HEK293 (cell line): ENCODE measurements around the gene UBE2Q2.
"Not testable (repeated sequence)": the region's sequence is repeated elsewhere in the genome, so short reads cannot be mapped to it uniquely, and the experiment has no call there.

Source experiments
- CTCF ChIA-PET: fragments of 350-600 bp; formaldehyde crosslinking; extraction: SDS; loops from one replicate; lab custom pipeline; 2021; ENCODE audit warnings: antibody characterized with exemption; lab: Yijun Ruan, JAX
- POLR2A ChIA-PET: fragments of 300-600 bp; formaldehyde crosslinking; extraction: SDS; loops from one replicate; lab custom pipeline; 2020; ENCODE audit warnings: antibody characterized with exemption, inconsistent platforms; lab: Yijun Ruan, JAX
- H3K27ac ChIP-seq: fragments of 200-500 bp; sonication (Bioruptor generic); 2 replicates; pipeline ENCODE4 v1.5.1; 2014; ENCODE audit warnings: low read depth, low read length, control low read depth, inconsistent platforms; ENCODE audit errors: extremely low read depth
- H3K36me3 ChIP-seq, 2 experiments: fragments of 200-500 bp in 1 of 2; sonication (Bioruptor generic) in 1 of 2; 1 replicate in 1 of 2; 2 replicates in 1 of 2; pipeline ENCODE4 v1.5.1; 2014 to 2017; ENCODE audit warnings: inconsistent platforms in 2 of 2, low read length in 2 of 2; ENCODE audit not compliant: control insufficient read depth in 2 of 2, insufficient read depth in 1 of 2
- H3K4me1 ChIP-seq: fragments of 200-500 bp; sonication (Bioruptor generic); 2 replicates; pipeline ENCODE4 v1.5.1; 2014; ENCODE audit warnings: mild to moderate bottlenecking, low read length, inconsistent platforms; ENCODE audit not compliant: control insufficient read depth, insufficient read depth
- H3K4me3 ChIP-seq: 2 replicates; pipeline ENCODE4 v1.5.1; 2011; ENCODE audit warnings: low read depth, mild to moderate bottlenecking, control low read depth, low read length, moderate library complexity
- H3K9me3 ChIP-seq: fragments of 200-500 bp; sonication (Bioruptor generic); 2 replicates; pipeline ENCODE4 v1.5.1; 2014; ENCODE audit warnings: low read depth, low read length, inconsistent platforms; ENCODE audit not compliant: control insufficient read depth, insufficient read depth
- GLIS2 ChIP-seq: fragments of 450-650 bp; formaldehyde crosslinking; IDR thresholded peaks from 2 replicates; pipeline ENCODE4 v1.5.1; 2016; ENCODE audit warnings: missing biosample characterization, missing genetic modification characterization
- HOXA7 ChIP-seq: sonication (generic); formaldehyde crosslinking; IDR thresholded peaks from 2 replicates; pipeline ENCODE4 v1.8.1; 2022; ENCODE audit warnings: missing genetic modification reagents, borderline replicate concordance
- HOXD13 ChIP-seq: sonication (generic); formaldehyde crosslinking; IDR thresholded peaks from 2 replicates; pipeline ENCODE4 v1.8.0; 2022; ENCODE audit warnings: missing genetic modification reagents, borderline replicate concordance
- MZF1 ChIP-seq: fragments of 450-650 bp; formaldehyde crosslinking; IDR thresholded peaks from 2 replicates; pipeline ENCODE4 v1.5.1; 2017; ENCODE audit warnings: missing biosample characterization, missing genetic modification characterization, borderline replicate concordance
- PRDM10 ChIP-seq: fragments of 450-650 bp; formaldehyde crosslinking; IDR thresholded peaks from 2 replicates; pipeline ENCODE4 v1.5.1; 2016; ENCODE audit warnings: missing biosample characterization, missing genetic modification characterization
- ZBTB1 ChIP-seq: fragments of 450-650 bp; formaldehyde crosslinking; IDR thresholded peaks from 2 replicates; pipeline ENCODE4 v1.5.1; 2016; ENCODE audit warnings: missing biosample characterization, missing genetic modification characterization
- ZBTB26 ChIP-seq: fragments of 450-650 bp; formaldehyde crosslinking; optimal IDR thresholded peaks from 2 replicates; pipeline ENCODE3; 2016; ENCODE audit warnings: missing biosample characterization, mild to moderate bottlenecking, missing genetic modification characterization
- ZNF10 ChIP-seq: fragments of 450-650 bp; formaldehyde crosslinking; IDR thresholded peaks from 2 replicates; pipeline ENCODE4 v1.5.1; 2017; ENCODE audit warnings: missing biosample characterization, missing genetic modification characterization
- ZNF146 ChIP-seq: fragments of 450-650 bp; formaldehyde crosslinking; IDR thresholded peaks from 2 replicates; pipeline ENCODE4 v1.5.1; 2016; ENCODE audit warnings: missing biosample characterization, missing genetic modification characterization
- ZNF157 ChIP-seq: fragments of 450-650 bp; formaldehyde crosslinking; IDR thresholded peaks from 2 replicates; pipeline ENCODE4 v1.5.1; 2016; ENCODE audit warnings: missing biosample characterization, missing genetic modification characterization
- ZNF169 ChIP-seq: fragments of 450-650 bp; formaldehyde crosslinking; IDR thresholded peaks from 2 replicates; pipeline ENCODE4 v1.5.1; 2016; ENCODE audit warnings: missing biosample characterization, missing genetic modification characterization
- ZNF174 ChIP-seq: fragments of 450-650 bp; formaldehyde crosslinking; IDR thresholded peaks from 2 replicates; pipeline ENCODE4 v1.5.0; 2017; ENCODE audit warnings: missing biosample characterization, mild to moderate bottlenecking, missing genetic modification characterization
- ZNF184 ChIP-seq: fragments of 450-650 bp; IDR thresholded peaks from 2 replicates; pipeline ENCODE4 v1.5.1; 2018; ENCODE audit warnings: missing biosample characterization, mild to moderate bottlenecking, missing genetic modification characterization
- ZNF280C ChIP-seq: fragments of 450-650 bp; formaldehyde crosslinking; IDR thresholded peaks from 2 replicates; pipeline ENCODE4 v1.5.1; 2016; ENCODE audit warnings: missing biosample characterization, missing genetic modification characterization
- ZNF280D ChIP-seq: fragments of 450-650 bp; formaldehyde crosslinking; IDR thresholded peaks from 2 replicates; pipeline ENCODE4 v1.5.1; 2016; ENCODE audit warnings: missing biosample characterization, missing genetic modification characterization
- ZNF416 ChIP-seq: fragments of 450-650 bp; formaldehyde crosslinking; IDR thresholded peaks from 2 replicates; pipeline ENCODE4 v1.5.1; 2016; ENCODE audit warnings: missing biosample characterization, missing genetic modification characterization
- ZNF488 ChIP-seq: fragments of 450-650 bp; formaldehyde crosslinking; IDR thresholded peaks from 2 replicates; pipeline ENCODE4 v1.5.1; 2016; ENCODE audit warnings: missing biosample characterization, missing genetic modification characterization
- ZNF514 ChIP-seq: fragments of 450-650 bp; formaldehyde crosslinking; IDR thresholded peaks from 2 replicates; pipeline ENCODE4 v1.5.1; 2016; ENCODE audit warnings: missing biosample characterization, missing genetic modification characterization
- ZNF544 ChIP-seq: fragments of 450-650 bp; formaldehyde crosslinking; IDR thresholded peaks from 2 replicates; pipeline ENCODE4 v1.5.0; 2017; ENCODE audit warnings: missing biosample characterization, missing genetic modification characterization
- ZNF830 ChIP-seq: fragments of 450-650 bp; IDR thresholded peaks from 2 replicates; pipeline ENCODE4 v1.5.0; 2018; ENCODE audit warnings: missing biosample characterization, missing genetic modification characterization, low read depth, mild to moderate bottlenecking, moderate library complexity

UBE2Q2 gene

GRCh38 chr15:75903331-75904239 is 60.3 kb downstream of the UBE2Q2 start, which contains the start of gene FBXO22 (continued):
- TF ChIP-seq HOXA7 (CRISPR knock-in tag) (no peak), ZNF544 (tag by site-specific recombination) (no peak), HOXD13 (CRISPR knock-in tag) (no peak), ZNF169 (tag by site-specific recombination) (no peak), ZNF10 (tag by site-specific recombination) (0 out of 2 replicates have a peak, but pooled peaks have one; percentile 66), ZNF157 (tag by site-specific recombination) (no peak), ZNF184 (tag by site-specific recombination) (no peak; the same call in 1 of the 2 replicates), ZNF488 (no peak), GLIS2 (peak; percentile 58), ZNF280D (tag by site-specific recombination) (no peak), ZBTB26 (peak; percentile 85), ZNF416 (tag by site-specific recombination) (no peak), ZNF146 (tag by site-specific recombination) (peak; percentile 17), ZNF174 (tag by site-specific recombination) (no peak), ZNF514 (tag by site-specific recombination) (no peak), ZNF280C (tag by site-specific recombination) (no peak)

GRCh38 chr15:75905231-75905630 is 62.0 kb downstream of the UBE2Q2 start:
- POLR2A ChIA-PET: interaction anchor here (0.6 to 1.1 kb wide), 2 partner anchors 11 to 234 kb away, joined by 3 read pairs; no protein-coding TSS in a partner anchor
- TF ChIP-seq GLIS2 (no peak), PRDM10 (tag by site-specific recombination) (0 out of 2 replicates have a peak, but pooled peaks have one; percentile 30), MZF1 (tag by site-specific recombination) (peak; percentile 72; the same call in 1 of the 2 replicates), ZBTB1 (tag by site-specific recombination) (no peak), ZNF830 (tag by site-specific recombination) (no peak)
- TF ChIP-seq, all 188 proteins: peak for 2
- H3K36me3 ChIP-seq: peaks cover 28 to 50% of the 10 kb centered on the region in 2 experiments
- no peak overlapping the region for H3K27ac ChIP-seq
- H3K4me1 ChIP-seq: peaks cover 19% of the 10 kb centered on the region
- peak overlapping the region; percentile 6; the same call in 1 of the 2 replicates for H3K4me3 ChIP-seq
- no peaks in the 10 kb centered on the region for H3K9me3 ChIP-seq
- CTCF ChIA-PET: interaction anchor here (0.6 to 0.7 kb wide), 2 partner anchors 102 to 242 kb away, joined by 3 to 4 read pairs; no protein-coding TSS in a partner anchor

- peaks cover 47 to 80% of the 10 kb centered on the region in 2 experiments for H3K36me3 ChIP-seq
- ChIA-PET CTCF (interaction anchor here (0.7 kb wide), 1 partner anchor 11 kb away, joined by 4 read pairs; no protein-coding TSS in a partner anchor), POLR2A (interaction anchor here (0.6 kb wide), 1 partner anchor 149 kb away, joined by 3 read pairs; the partner anchor contains the start of gene TMEM266)
- H3K4me3 ChIP-seq, H3K27ac ChIP-seq, H3K4me1 ChIP-seq, H3K9me3 ChIP-seq: not testable (repeated sequence)
These were observed 67.1 kb downstream of the UBE2Q2 start for GRCh38 chr15:75910355-75910754.
